Body of pancreas (tissue), 4 donors: ENCODE measurements around the gene ADGRF5. TPM values are rescaled to one million over a fixed set of nuclear protein-coding genes. Genes with fewer than 3 reads are reported as not detected.

Source experiments
- ATAC-seq: fragments of 150-250 bp; one replicate; pipeline ENCODE4 v1.9.1; 2016
- DNase-seq, 4 donors: peaks; one replicate each; pipeline ENCODE4 v3.0.0-alpha.2; 2019
- H3K27ac ChIP-seq, 4 donors: fragments of 200-600 bp; sonication (generic); 1 replicate in 3 of 4; 2 replicates in 1 of 4; pipeline versions ENCODE4 v1.5.1 to v1.6.1; 2016 to 2019; ENCODE audit warnings: mild to moderate bottlenecking in 1 of 4, mixed read lengths in 1 of 4, moderate library complexity in 1 of 4
- H3K27me3 ChIP-seq, 2 donors: fragments of 200-600 bp; sonication (generic); one replicate each; pipeline ENCODE4 v1.6.0; 2016; ENCODE audit warnings: mild to moderate bottlenecking in 1 of 2
- H3K36me3 ChIP-seq, 2 donors: fragments of 200-600 bp; sonication (generic); replicated peaks in 1 of 2; 2 replicates each; pipeline ENCODE4 v1.5.1; 2016; ENCODE audit warnings: low read depth in 2 of 2; ENCODE audit not compliant: insufficient read depth in 1 of 2
- H3K4me1 ChIP-seq: fragments of 200-600 bp; sonication (generic); one replicate; pipeline ENCODE4 v1.6.0; 2016
- H3K4me3 ChIP-seq, 2 donors: fragments of 200-600 bp; sonication (generic); 1 replicate in 1 of 2; 2 replicates in 1 of 2; pipeline ENCODE4 v1.5.1; 2016 to 2019
- H3K9me3 ChIP-seq, 3 donors: fragments of 200-600 bp; sonication (generic); 1 replicate in 2 of 3; 2 replicates in 1 of 3; pipeline ENCODE4 v1.5.1; 2016
- POLR2A ChIP-seq, 3 donors: fragments of 450-650 bp; IDR thresholded peaks; one replicate each; pipeline ENCODE4 v1.6.1; 2016; ENCODE audit warnings: antibody characterized with exemption in 3 of 3, mild to moderate bottlenecking in 2 of 3
- WGBS, 2 donors: methylation state at CpG; one replicate each; pipeline ENCODE4 v1.1.5; 2017; 5-methylcytosine and 5-hydroxymethylcytosine counted together
- intact Hi-C: fragments of 100-400 bp; cut with DNase I; formaldehyde crosslinking; loops from one replicate; pipeline ENCODE4 v1.15.1; 2023
- total RNA-seq, 2 donors: library from RNA; depleted of rRNA; stranded (reverse); fragments of >200 nt; gene quantifications; one replicate each; pipeline ENCODE4 v1.1.0, GENCODE V29; 2016
- TF ChIP-seq, protein P1 (sequence below), 7 experiments: fragments of 450-650 bp in 4 of 7; fragments of 200-600 bp in 3 of 7; sonication (generic) in 3 of 7; IDR thresholded peaks; one replicate each; pipeline ENCODE4 v1.5.1; 2016 to 2019; ENCODE audit warnings: antibody characterized with exemption in 7 of 7

The ADGRF5 gene
- total RNA-seq, 2 donors from 2014 or later, result 4.9 to 6.5 TPM

DNA sequence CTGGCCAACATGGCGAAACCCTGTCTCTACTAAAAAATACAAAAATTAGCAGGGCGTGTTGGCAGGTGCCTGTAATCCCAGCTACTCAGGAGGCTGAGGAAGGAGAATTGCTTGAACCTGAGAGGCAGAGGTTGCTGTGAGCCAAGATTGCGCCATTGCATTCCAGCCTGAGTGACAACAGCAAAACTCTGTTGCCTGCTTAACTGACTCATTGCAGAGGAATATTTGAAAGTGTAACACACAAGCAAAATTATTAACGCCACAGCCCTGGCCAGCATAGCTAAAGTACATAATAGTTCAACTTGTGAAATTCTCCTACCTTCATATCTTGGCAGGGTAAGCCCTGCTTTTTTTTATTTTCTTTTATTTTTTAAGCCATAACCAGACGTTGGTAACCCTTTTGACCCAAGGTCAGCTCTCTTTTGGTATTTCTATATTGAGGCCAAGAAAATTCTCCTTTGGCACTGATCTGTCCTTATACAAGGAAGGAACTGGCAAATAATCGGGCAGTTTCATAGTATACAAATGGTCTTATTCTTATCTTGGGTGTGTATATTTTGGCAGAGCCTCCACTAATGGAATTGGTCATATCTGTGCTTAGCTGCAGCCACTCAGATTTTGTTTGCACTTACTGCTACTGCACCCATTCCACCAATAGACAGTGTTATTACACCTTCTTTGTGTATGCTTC, 4.0 kb upstream of the ADGRF5 start:
- H3K9me3 ChIP-seq, result no peaks in the 10 kb centered on the region
- WGBS, 2 donors, result 25 to 36% methylated on average over 6 of the region's 6 CpGs
- TF ChIP-seq POLR2A (IDR thresholded peaks at IDR 0.05), result no peak
- TF ChIP-seq, protein P1, sequence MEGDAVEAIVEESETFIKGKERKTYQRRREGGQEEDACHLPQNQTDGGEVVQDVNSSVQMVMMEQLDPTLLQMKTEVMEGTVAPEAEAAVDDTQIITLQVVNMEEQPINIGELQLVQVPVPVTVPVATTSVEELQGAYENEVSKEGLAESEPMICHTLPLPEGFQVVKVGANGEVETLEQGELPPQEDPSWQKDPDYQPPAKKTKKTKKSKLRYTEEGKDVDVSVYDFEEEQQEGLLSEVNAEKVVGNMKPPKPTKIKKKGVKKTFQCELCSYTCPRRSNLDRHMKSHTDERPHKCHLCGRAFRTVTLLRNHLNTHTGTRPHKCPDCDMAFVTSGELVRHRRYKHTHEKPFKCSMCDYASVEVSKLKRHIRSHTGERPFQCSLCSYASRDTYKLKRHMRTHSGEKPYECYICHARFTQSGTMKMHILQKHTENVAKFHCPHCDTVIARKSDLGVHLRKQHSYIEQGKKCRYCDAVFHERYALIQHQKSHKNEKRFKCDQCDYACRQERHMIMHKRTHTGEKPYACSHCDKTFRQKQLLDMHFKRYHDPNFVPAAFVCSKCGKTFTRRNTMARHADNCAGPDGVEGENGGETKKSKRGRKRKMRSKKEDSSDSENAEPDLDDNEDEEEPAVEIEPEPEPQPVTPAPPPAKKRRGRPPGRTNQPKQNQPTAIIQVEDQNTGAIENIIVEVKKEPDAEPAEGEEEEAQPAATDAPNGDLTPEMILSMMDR (IDR thresholded peaks at IDR 0.05), result no peak
- no peaks in the 10 kb centered on the region for H3K36me3 ChIP-seq
- H3K4me3 ChIP-seq, result no peak overlapping the region
- H3K27me3 ChIP-seq, result no peaks in the 10 kb centered on the region
- peaks cover 21% of the 10 kb centered on the region for H3K4me1 ChIP-seq
- H3K27ac ChIP-seq, result peak overlapping the region; percentile 39 to 83 (median 64)
- intact Hi-C loops, result no loop called here
- DNase-seq, result peak; percentile 69 to 80 (median 73)
- ATAC-seq, result peak; percentile 89

DNA sequence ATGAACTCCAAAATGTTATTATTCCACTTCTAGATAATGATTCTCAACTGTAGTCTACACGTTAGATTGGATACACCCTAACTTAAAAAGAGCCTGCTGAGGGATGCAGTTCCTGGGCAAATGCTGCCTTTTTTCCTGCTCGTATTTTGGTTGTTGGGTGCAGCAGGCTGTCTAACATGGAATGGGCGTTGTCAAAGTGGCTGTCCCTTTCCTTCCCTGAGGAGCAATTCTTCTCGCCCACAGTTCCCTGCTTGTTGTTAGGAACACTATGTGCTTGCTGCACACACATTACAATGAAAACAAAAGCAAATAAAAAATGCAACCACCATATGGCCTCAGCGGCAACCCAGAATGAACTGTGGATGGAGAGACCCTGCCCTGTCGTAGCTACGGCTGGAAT, 1.7 kb upstream of the ADGRF5 start:
- Histone ChIP-seq H3K9me3 (no peaks in the 10 kb centered on the region), H3K27ac (no peak overlapping the region), H3K27me3 (no peaks in the 10 kb centered on the region), H3K36me3 (no peaks in the 10 kb centered on the region), H3K4me1 (peaks cover 21% of the 10 kb centered on the region), H3K4me3 (no peak overlapping the region)
- no peak for TF ChIP-seq POLR2A (IDR thresholded peaks at IDR 0.05)
- TF ChIP-seq, protein P1 (IDR thresholded peaks at IDR 0.05), result no peak
- ATAC-seq, result no peak
- intact Hi-C loops, result no loop called here
- WGBS, 2 donors, result 76 to 79% methylated on average over 7 of the region's 7 CpGs
- DNase-seq, result no peak

DNA sequence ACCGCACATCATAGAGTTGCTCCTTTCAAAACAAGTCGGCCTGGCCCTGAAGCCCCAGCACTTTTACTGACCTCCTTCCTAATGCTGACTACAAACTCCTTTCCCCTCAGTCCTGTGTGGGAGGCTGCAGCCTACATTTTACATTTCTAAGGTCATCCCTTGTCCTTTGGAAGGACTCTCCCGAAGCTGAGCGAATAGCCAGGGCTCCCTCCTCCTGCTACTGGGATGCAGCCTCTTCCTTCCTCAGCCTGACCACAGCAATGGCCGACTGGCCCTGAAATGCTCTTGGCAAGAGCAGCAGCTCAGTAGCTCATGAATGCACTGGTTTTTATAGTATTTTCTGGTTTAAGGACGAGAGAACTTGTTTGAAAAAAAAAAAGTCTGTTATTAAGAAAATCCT, 679 bp downstream of the ADGRF5 start:
- Histone ChIP-seq H3K27me3 (no peaks in the 10 kb centered on the region), H3K36me3 (no peaks in the 10 kb centered on the region), H3K4me1 (peaks cover 13% of the 10 kb centered on the region), H3K9me3 (no peaks in the 10 kb centered on the region), H3K4me3 (no peak overlapping the region), H3K27ac (peak overlapping the region in 1 of 4 donors; percentile 10)
- DNase-seq (no peak), ATAC-seq (no peak)
- intact Hi-C loops, result no loop called here
- TF ChIP-seq, protein P1 (IDR thresholded peaks at IDR 0.05), result no peak
- TF ChIP-seq POLR2A (IDR thresholded peaks at IDR 0.05), result no peak
- 75 to 79% methylated on average over 6 of the region's 6 CpGs for WGBS, 2 donors

DNA sequence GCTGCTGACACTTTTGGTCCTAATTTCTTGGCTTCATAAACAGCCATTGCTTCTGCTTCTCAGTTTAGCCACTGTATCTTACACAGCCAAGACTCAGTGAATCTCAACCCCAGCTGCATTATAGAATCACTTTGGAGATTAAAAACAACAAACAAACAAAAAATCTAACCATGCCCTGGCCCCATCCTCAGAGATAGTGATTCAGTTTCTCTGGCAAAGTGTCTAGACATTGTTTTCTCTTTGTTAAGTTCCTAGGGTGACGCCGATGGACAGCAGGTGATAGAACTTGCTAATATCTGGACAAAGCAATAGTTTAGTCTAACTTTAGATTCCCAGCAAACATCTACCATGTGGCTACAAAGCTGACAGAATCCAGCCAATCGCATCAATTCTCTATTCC, 2.9 kb downstream of the ADGRF5 start:
- TF ChIP-seq POLR2A (IDR thresholded peaks at IDR 0.05), result no peak
- TF ChIP-seq, protein P1 (IDR thresholded peaks at IDR 0.05), result no peak
- H3K36me3 ChIP-seq, result no peaks in the 10 kb centered on the region
- peaks cover 9% of the 10 kb centered on the region for H3K4me1 ChIP-seq
- no peak overlapping the region for H3K4me3 ChIP-seq
- no peaks in the 10 kb centered on the region for H3K9me3 ChIP-seq
- DNase-seq (no peak), ATAC-seq (no peak)
- H3K27ac ChIP-seq, result no peak overlapping the region
- WGBS, 2 donors, result 84 to 92% methylated on average over 3 of the region's 3 CpGs
- no peaks in the 10 kb centered on the region for H3K27me3 ChIP-seq
- intact Hi-C loops, result no loop called here

DNA sequence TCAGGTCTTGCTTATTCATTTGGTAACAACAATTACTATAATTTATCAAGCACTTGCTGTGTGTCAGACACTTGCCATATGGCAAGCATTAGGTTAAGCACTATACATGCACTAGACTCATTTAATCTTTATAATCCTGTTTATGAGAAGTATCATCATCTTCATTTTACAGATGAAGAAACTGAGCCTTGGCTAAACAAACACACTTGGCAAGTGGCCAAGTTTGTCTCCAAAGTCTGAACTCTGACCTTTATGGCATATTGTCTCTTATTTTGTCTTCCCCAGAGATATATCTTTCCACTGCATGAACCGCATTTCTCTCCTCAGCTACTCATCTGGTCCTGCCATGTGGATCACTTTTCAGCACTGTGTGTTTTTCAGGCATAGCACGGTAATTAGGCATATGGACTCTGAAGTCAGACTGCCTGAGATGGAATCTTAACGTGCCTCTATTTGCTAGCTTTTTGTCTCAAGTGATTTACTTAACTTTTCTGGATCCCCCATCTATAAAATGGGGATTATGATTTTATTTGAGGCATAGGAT, 4.7 kb downstream of the ADGRF5 start:
- TF ChIP-seq, protein P1 (IDR thresholded peaks at IDR 0.05), result no peak
- no peak for TF ChIP-seq POLR2A (IDR thresholded peaks at IDR 0.05)
- DNase-seq (no peak), ATAC-seq (no peak)
- 76 to 82% methylated on average over 3 of the region's 3 CpGs for WGBS, 2 donors
- no peak overlapping the region for H3K27ac ChIP-seq
- no peaks in the 10 kb centered on the region for H3K36me3 ChIP-seq
- no peak overlapping the region for H3K4me3 ChIP-seq
- H3K27me3 ChIP-seq, result no peaks in the 10 kb centered on the region
- intact Hi-C loops, result no loop called here
- no peaks in the 10 kb centered on the region for H3K9me3 ChIP-seq
- H3K4me1 ChIP-seq, result peaks cover 10% of the 10 kb centered on the region
